Activated naive CD4-positive, alpha-beta T cell treated with anti-CD3 and anti-CD28 coated beads, Interleukin-2, amount 50 U/mL, for 72 hours (primary cell): ENCODE data around the gene GUSB. TPM values are rescaled to one million over a fixed set of nuclear protein-coding genes. Genes with fewer than 3 reads are reported as not detected.

Source experiments
- ATAC-seq, 2 donors: fragments of 150-1000 bp; cut with Tn5 transposase; 2 replicates each; pipeline ENCODE4 v1.10.0; 2021; ENCODE audit warnings: mild to moderate bottlenecking in 2 of 2, moderate library complexity in 2 of 2
- DNase-seq, 2 donors: peaks; one replicate each; pipeline ENCODE4 v3.0.0; 2021 to 2022; ENCODE audit warnings: low spot score in 2 of 2
- H3K27ac Mint-ChIP-seq, 2 donors: one replicate each; pipeline ENCODE4 v1.8.0; 2022; ENCODE audit warnings: mild to moderate bottlenecking in 2 of 2, mixed read lengths in 2 of 2
- H3K36me3 Mint-ChIP-seq, 2 donors: one replicate each; pipeline ENCODE4 v1.8.0; 2022; ENCODE audit warnings: mixed read lengths in 2 of 2
- H3K9me3 Mint-ChIP-seq, 2 donors: one replicate each; pipeline ENCODE4 v1.8.0; 2022; ENCODE audit warnings: mixed read lengths in 2 of 2
- total RNA-seq, 2 donors: library from RNA; stranded (reverse); gene quantifications; one replicate each; pipeline ENCODE4 v1.2.3, GENCODE V29; 2022

GUSB gene
- total RNA-seq, 2 donors from 2014 or later: 49.3 to 89.6 TPM

- Mint-ChIP-seq H3K9me3 (no peaks in the 10 kb centered on the region), H3K36me3 (no peaks in the 10 kb centered on the region), H3K27ac (no peak overlapping the region)
- ATAC-seq (no peak), DNase-seq (no peak)
Measured at GRCh38 chr7:65912237-65912636, 69.8 kb downstream of the GUSB start.

Other genes with a start within 250 kb of the GUSB start
- gene VKORC1L1, start 109.1 kb downstream of the GUSB start, total RNA-seq: 10 to 100 TPM; 12.0 to 13.6 TPM
- gene ASL, start 93.6 kb upstream of the GUSB start, total RNA-seq: 10 to 100 TPM; 22.6 to 30.7 TPM
- gene CRCP, start 132.6 kb upstream of the GUSB start, total RNA-seq: 10 to 100 TPM; 18.9 to 33.9 TPM
- gene TPST1, start 223.1 kb upstream of the GUSB start, total RNA-seq: 1 to 10 TPM; 1.6 to 4.4 TPM